Activated naive CD8-positive, alpha-beta T cell treated with anti-CD3 and anti-CD28 coated beads, Interleukin-2, amount 50 U/mL, for 16 hours (primary cell): ENCODE data around the gene IL17B.

ENCODE experiments used
- DNase-seq: peaks from one replicate; pipeline ENCODE4 v3.0.0-alpha.2; 2020; ENCODE audit warnings: low read depth, low spot score

Gene IL17B, protein sequence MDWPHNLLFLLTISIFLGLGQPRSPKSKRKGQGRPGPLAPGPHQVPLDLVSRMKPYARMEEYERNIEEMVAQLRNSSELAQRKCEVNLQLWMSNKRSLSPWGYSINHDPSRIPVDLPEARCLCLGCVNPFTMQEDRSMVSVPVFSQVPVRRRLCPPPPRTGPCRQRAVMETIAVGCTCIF

DNA sequence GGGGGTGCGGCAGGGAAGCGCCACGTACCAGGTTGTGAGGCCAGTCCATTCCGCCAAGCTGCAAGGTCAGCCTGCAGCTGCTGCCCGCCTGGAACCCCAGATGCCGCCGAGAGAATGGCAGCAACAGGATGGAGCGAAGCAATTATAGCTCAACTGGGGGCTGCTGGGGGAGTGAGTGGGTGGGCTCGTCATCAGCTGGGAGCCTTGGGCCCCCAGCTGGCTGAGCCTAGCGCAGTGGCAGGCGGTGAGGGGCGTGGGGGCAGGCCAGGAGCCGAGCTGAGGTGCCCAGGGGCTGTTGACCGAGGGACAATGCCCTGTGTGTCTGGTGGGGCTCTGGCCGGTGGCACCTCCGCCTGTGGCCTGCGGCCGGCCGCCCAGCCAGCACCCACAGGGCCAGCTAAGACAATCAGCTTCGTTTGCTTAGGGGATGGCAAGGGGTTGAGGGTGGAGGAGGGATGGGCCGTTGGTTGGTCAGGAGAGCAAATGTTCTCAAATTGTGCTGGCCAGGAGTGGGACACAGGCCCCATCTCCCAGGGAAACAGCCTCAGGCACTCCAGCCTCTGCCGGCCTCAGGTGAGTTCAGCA lies at the start of gene IL17B:
TSS of gene IL17B (minus strand) at position 116 of the 585 bp plus-strand sequence. CDS start at position 49, 67 bp downstream.
- no peak for DNase-seq

DNA sequence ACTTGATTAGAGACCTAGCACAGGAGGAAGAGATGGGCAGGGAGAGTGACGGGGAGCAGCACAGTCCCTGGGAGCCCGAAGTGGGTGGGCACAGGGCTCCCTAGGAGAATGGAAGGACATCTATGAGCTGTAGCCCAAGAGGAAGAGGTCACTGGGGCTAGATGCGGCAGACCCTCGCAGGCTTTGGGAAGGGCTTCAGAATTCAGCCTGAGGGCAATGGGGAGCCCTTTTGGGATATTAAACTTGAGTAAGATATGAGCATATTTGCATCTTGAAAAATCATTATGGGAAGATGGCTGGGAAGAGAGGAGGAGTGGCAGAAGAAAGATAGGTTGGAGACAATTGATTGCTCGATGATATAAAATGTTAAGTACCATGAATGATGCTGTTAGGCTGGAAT lies 48.9 kb upstream of the IL17B start:
- no peak for DNase-seq

DNA sequence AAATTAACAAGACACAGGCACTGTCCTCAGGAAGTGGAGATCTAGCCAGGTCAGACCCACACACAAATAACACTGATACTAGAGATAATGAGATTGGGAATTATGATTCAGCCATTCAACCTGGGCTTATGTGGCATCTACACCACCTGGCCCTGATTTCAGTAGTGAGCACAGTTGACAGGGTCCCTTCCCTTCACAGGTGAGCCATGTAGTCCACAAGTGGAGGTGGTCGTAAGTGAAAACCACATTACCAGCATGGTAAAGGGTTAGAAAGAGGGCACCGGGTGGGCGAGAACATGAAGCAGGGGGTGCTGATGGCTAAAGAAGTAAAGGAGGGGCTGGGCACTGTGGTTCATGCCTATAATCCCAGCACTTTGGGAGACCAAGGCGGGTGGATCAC lies 48.3 kb upstream of the IL17B start:
- no peak for DNase-seq

DNA sequence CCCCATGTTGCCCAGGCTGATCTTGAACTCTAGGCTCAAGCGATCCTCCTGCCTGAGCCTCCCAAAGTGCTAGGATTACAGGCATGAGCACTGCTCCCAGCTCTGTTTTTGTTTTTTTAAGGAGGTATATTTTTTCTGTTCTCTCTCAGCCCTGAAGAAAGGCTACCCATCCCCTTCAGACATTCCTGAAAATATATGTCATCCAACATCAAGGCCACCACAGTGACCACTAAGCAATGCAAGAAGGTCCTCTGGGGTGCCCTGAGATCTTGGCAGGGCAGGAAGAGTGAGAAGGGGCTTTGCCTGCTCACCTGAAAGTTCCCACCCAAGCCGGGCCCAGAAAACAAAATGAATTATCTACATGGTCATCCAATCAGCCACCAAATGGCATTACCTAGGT lies 47.8 kb upstream of the IL17B start:
- no peak for DNase-seq

DNA sequence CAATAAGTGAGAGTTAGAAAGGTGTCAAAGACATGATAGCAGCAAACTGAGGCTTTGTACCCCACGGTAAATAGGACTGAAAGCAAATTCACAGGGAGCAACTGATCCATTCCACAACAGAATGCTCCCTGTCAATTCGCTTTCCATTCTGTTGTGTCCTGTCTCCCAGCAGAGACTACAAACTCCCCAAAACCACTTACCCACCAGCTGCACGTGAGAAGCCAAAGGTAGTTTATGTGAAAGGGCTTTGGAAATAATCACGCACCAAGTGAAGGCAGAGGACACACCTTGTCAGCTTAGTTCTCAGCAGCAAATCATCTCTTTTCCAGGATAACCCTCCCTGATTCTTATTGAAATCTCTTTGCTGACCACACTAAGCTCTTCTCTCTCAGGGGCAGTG lies 46.6 kb upstream of the IL17B start:
- no peak for DNase-seq

DNA sequence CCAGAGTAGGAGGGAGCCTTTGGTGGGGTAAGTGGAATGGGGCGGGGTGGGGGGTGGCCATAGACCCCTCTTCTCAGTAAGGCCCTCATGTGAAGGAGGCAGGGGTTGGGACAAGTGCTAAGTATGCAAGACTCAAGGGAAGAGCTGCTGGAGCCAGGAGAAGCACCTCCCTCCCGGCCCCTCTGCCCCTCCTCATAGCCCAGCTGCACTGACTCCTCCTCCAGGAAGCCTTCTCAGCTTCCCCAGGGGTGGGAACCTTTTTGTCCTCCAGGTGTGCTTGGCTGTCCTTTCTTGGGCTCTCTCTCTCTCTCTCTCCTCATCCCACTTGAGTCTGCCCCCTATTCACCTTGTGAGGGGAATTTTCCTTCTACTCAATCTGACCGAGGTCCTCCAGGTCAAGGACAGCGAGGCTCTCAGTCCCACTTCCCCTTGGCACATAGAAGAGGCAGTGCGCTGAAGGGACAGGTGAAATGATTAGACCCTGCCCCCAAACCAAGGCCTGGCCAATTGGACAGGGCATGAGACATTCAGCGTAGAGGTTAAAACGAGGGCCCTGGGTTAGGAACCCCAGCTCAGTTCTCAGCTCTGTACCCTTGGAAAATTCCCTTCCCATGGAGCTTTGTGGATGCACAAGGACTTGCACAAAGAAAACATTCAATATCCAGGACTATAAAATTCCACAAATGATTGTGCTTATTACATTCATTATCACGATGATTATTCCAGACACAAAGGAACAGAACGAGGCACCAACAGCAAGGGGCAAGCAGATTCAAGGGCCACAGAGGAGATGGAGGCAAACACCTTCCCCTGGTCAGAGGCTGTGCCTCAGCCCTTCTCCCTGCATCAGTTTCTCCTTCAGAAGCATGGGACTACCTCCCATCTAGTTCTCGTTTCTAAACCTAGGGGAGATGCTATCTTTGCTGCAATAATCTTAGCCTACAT lies 45.6 kb upstream of the IL17B start:
- DNase-seq = no peak

DNA sequence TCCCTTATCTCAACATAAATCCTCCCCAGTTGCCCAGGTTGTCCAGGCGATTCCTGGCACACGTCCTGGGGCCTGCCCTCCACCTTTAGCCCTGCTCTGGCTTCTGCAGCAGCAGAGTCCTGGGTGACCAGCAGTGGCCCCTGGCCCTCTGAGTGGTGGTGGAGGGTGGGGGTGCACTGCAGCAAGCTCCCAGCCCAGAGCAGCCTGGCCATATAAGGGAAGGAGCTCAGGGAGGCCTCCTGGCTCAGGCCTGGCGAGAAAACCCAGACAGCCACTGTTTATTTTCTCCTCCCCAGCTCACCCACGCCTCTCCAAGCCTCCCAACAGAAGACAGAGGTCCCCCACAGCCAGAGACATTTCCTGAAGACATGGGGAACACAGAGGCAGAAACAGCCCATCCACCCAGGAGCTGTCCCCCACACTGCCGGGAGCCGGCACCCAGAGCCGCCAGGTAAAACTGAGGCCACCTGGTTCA lies 44.7 kb upstream of the IL17B start:
- DNase-seq = no peak

DNA sequence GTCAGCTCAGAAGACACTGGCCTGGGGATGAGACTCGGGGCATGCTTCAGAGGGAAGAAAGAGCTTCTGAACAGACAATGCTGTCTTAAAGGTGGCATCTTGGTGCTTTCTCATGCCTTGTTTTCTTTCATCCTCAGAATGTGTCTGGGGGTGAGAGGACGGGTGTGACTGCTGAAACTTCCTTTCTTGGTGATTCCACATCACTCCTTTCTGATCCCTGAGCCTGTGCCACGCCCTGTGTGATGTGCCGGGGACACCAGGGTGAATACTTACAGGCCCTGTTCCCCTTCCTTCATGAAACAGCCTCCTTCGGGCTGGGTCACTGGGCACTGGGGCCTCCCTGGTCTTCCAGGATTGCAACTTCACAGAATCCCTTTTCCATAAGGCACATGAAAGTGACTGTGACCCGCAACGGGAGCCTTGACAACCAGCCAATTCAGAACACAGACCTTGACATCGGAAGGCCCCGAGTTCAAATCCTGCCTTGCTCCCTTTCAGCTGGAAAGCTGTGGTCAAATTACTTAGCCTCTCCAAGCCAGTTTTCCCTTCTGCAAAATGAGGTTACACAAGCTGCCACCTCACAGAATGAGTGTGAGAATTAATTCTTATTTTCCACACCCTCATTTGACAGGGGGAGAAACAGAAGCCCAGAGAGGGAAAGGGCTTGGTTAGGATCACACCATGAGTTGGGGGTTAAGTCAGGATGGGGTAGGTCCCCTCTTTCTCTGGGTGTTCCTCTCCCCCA lies 44.1 kb upstream of the IL17B start:
- DNase-seq = no peak

DNA sequence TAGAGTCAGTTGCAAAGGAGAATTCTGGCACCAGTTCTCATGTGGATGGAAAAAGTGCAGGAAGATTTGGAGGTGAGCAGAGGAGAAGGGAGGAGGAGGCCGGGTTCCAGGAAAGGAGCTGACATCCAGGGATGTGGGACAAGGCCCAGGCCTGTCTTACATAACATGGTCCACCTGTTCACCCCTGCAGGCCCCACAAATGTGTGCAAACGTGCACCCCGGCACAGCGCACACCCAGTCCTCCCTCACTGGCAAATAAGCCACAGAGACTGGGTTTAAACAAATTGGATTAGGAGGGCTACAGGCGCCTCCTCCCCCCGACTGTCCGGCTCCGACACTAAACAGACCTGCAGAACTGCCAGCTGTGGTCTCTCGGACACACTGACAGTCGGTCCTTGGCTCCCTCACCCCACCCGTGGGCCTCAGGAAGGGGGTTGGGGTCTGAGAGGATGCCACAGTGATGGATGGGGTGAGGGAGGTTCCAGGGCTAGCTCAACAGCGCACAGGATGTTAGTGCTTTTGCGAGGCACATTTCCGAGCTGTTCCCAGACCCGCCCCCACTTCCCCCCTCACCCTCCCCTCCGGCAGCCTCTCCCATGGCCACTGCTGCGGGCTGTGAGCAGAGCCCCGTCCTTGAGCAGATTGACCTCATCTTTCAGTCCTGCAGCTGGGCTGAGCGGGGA lies 43.4 kb upstream of the IL17B start:
- DNase-seq = no peak

DNA sequence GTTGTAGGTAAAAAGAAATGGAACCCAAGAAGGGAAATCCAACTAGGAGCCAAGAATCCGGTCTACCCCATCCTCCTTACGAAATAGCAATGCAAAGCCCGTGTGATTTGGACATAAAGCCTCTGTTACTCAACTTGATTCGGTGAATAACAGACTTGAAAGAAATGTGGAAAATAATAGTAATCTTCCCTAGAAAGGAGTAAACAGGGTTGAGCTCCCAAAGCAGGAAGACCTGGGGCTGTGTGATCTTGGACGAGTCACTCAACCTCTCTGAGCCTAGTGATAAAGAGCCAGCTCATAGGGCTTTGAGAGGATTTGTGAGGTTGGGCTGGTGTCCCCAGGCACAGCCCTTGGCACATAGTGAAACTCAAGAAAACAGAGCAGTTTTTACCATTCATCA lies 42.7 kb upstream of the IL17B start:
- no peak for DNase-seq

DNA sequence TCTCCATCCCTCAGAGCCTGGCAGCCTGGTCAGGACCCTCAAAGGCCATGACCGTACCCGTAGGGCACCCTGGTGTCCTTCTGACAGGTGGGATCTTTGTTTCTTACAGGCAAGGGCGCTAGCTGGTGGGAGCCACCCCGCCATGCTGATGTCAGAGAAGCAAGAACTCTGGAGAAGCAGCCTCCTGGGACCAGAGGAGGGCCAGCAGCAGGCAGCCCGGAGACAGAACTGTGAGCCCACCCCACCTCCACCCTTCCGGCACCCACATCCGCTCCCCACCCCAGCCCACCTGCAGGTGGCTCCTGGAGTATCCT lies 42.2 kb upstream of the IL17B start:
- no peak for DNase-seq

DNA sequence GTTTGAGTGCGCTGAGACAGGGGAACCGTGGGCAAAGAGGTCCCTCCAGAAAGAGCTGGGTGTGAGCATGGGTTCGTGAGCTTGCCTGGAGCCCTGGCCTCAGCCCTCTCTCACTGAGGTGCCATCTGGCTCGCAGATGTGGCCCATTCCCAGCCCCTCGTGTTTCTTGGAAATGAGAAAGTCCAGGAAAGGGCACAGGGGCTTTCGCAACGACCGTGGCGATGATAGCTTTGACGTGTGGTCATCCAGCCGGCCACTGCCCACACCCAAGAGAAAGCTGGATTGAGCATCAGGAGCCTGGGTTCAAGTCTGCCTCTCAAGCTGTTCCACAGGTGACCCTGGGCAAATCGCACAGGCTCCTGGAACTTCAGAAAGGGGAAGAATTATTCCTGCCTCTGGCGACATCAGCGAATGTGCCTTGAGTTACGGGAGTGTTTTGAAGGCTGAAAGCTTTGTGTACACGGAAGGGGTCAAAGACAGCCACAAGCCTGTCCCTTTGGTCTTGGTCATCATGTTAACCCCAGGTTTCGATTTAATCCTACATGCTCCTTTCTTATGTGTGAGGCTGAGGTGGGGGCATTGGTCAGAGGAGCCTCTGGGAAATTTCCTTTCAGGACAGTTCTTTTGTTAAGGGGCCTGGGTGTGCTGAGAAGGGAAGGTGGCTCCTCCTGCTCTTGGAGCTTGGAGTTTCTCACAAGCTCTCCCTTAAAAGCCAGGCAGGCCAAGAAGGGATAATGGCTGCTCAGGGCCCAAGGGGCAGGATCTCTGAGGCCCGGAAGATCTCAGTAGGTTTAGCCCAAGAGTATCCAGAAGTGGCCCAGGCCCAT lies 41.7 kb upstream of the IL17B start:
- no peak for DNase-seq

DNA sequence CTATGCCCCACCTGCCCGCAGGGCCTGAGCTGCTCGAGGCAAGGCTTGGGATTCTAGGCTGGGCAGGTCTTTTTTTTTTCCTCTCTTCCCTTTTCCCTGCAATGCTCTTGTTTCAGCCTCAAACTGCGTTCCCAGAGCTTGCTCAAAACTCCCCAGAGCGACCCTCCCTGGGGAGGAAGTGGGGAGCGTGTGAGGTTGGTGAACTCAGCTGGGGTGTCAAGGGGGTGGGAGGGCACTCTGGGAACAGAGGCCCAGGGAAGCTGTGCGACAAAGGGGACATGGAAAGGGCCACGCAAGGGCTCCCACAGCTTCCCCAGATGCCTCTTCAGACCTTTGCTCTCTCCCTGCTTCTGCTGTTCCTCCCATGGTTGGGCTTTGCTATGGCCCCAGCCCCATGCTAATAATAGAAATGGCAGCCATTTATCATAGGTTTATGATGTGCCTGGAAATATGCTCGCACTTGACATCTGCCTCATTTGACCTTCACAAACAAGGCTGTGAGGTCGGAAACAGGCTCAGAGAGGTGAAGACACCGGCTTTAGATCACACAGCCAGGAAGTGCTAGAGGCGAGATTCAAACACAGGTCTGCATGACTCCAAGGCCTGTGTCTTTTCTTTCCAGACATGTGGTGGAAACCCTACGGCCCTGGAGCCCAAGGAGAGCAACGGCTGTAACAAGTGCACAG lies 40.9 kb upstream of the IL17B start:
- DNase-seq = no peak

DNA sequence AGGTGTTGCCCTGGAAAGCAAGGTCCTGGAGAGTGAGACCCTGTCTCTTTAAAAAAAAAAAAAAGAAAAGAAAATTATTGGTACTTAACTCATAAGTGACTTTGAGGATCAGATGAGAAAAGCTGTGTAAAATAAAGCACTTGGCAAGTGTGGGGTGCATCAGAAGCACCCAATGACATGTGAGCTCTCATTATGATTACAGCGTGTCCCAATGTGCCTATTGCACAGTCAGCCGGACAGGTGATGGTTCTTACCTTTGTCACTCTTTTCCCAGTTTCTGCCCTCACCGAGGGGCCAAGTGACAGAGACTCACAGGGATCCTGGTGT lies 40.4 kb upstream of the IL17B start:
- no peak for DNase-seq

DNA sequence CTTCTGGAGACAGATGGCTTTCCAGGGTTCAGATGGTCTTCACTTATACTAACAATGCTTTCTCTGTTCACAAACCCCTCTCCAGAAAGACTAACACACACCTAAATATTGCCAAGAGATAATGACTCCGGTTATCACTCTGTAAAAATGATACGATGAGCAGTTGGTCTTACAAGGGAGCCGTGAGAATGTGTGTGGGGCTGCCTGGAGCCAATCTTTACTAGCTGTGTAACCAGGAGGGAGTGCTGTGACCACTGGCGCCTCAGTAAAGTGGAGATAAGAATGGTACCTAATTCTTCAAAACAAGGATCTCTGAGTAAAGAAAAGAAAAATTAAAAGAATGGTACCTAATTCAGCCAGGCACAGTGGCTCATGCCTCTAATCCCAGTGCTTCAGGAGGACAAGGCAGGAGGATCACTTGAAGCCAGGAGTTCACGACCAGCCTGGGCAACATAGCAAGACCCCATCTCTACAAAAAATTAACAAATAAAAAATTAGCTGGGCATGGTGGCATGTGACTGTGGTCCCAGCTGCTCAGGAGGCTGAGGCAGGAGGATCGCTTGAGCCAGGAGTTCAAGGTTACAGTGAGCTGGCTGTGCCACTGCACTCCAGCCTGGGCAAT lies 39.9 kb upstream of the IL17B start:
- DNase-seq = no peak

DNA sequence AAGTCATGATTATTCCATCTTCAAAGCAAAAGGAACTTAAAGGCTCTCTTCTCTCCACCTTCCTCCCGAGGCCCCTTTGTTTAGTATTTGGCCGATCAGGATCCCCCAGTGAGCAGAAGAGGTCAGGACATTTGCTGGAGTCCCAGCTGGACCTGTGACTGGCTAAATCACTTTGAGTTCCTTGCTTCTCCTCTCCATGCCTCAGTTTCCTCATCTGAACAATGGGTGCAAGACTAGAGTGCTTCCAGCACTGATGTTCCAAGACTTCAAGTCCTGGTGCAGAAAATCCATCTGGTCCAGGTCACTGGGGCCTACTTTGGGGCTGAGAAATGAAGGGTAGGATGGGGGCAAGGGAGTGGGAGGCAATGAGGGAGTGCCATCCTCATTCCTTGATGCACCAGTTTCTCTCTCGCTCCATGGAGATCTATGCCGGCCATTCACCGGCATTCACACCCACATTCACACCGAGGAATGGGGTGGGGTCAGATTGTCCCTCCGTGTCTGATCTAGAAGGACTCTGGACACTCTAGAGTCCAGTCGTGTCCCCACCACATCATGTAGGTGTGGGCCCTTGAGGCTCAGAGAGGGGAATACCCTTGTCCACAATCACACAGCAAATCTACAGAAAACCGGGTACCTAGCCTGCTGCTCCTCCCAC lies 38.7 kb upstream of the IL17B start:
- DNase-seq = no peak

DNA sequence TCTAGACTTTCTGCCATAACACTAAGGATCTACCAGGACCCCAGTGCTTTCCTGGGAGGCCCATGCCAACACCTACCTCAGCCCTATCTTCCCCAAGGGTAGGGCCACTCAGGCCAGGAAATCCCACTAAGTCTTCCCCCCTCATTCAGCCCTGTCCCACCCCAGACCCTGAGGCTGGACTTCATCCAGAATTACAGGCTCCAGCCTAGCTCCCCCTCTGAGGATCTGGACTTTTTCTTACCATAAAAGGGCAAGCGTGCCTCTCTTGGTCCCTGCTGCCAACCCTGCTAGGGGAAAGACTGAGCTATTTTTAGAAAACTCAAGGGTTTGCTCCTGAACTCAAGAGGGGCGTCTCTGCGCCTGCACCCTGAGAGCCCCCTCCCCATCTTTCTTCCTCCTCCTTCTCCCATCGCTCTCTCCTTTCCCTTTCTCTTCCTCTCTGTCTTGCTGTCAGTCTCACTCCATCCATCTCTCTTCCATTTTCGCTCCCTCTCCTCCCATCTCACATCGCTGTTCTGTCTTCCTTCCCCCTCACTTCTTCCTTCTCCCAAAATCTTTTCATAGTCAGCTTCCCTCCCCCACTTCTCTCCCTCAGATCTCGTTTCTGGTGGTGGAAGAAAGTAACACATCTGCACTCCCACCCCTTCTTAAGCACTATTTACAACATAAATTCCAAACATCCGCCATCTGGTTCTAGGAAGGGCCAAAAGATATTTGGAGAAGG lies 38.1 kb upstream of the IL17B start:
- no peak for DNase-seq
